ENCODE data around the gene PTX4.

GRCh38 chr16:1453316-1453715 lies 35.4 kb downstream of the PTX4 start:
- TF ChIP-seq, protein P1, sequence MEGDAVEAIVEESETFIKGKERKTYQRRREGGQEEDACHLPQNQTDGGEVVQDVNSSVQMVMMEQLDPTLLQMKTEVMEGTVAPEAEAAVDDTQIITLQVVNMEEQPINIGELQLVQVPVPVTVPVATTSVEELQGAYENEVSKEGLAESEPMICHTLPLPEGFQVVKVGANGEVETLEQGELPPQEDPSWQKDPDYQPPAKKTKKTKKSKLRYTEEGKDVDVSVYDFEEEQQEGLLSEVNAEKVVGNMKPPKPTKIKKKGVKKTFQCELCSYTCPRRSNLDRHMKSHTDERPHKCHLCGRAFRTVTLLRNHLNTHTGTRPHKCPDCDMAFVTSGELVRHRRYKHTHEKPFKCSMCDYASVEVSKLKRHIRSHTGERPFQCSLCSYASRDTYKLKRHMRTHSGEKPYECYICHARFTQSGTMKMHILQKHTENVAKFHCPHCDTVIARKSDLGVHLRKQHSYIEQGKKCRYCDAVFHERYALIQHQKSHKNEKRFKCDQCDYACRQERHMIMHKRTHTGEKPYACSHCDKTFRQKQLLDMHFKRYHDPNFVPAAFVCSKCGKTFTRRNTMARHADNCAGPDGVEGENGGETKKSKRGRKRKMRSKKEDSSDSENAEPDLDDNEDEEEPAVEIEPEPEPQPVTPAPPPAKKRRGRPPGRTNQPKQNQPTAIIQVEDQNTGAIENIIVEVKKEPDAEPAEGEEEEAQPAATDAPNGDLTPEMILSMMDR (optimal IDR thresholded peaks at IDR 0.05 in 1 of 3, IDR thresholded peaks at IDR 0.05 in 1 of 3, conservative IDR thresholded peaks at IDR 0.05 in 1 of 3; ENCODE audit: extremely low read depth in 1 of 3, insufficient read depth in 2 of 3, low read length in 3 of 3) = no peak
- no peak for TF ChIP-seq EZH2 (IDR thresholded peaks at IDR 0.05; ENCODE audit: low read length)

Data from keratinocyte (primary cell).